ENCODE results near the gene TRAPPC12. TPM values are rescaled to one million over a fixed set of nuclear protein-coding genes. Genes with fewer than 3 reads are reported as not detected.

The TRAPPC12 gene
- total RNA-seq, 1 donor from 2014 or later = 55.1 TPM

DNA sequence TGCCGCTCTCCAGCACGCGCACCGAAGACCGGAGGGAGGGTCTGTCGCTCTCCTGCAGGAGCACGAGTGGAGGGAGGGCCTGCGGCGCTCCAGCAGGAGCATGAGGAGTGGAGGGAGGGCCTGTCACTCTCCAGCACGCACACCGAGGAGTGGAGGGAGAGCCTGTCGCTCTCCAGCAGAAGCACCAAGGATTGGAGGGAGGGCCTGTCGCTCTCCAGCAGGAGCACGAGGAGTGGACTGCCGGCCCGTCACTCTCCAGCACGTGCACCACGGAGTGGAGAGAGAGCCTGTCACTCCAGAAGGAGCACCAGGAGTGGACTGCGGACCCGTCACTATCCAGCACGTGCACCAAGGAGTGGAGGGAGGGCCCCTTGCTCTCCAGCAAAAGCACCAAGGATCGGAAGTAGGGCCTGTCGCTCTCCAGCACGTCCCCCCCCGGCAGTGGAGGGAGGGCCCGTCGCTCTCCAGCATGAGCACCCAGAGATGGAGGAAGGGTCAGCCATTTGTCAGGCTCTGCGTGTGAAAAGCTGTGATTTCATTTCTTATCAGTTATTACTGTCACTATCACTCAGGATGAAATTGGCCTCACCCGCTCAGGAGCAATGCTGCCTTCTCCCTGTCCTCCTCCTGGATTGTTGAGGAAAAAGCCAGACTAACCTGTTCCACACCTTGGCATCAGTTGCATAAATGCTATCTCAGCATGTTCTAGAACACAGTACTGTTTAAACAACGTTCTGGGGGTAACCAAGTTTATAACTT lies 103.9 kb downstream of the TRAPPC12 start:
- DNase-seq (ENCODE audit: low read depth) = no peak
- TF ChIP-seq, protein P1, sequence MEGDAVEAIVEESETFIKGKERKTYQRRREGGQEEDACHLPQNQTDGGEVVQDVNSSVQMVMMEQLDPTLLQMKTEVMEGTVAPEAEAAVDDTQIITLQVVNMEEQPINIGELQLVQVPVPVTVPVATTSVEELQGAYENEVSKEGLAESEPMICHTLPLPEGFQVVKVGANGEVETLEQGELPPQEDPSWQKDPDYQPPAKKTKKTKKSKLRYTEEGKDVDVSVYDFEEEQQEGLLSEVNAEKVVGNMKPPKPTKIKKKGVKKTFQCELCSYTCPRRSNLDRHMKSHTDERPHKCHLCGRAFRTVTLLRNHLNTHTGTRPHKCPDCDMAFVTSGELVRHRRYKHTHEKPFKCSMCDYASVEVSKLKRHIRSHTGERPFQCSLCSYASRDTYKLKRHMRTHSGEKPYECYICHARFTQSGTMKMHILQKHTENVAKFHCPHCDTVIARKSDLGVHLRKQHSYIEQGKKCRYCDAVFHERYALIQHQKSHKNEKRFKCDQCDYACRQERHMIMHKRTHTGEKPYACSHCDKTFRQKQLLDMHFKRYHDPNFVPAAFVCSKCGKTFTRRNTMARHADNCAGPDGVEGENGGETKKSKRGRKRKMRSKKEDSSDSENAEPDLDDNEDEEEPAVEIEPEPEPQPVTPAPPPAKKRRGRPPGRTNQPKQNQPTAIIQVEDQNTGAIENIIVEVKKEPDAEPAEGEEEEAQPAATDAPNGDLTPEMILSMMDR (conservative IDR thresholded peaks at IDR 0.05; ENCODE audit: low read depth, low read length) = no peak
- H3K4me3 ChIP-seq (ENCODE audit: low read depth, low read length) = no peak overlapping the region

DNA sequence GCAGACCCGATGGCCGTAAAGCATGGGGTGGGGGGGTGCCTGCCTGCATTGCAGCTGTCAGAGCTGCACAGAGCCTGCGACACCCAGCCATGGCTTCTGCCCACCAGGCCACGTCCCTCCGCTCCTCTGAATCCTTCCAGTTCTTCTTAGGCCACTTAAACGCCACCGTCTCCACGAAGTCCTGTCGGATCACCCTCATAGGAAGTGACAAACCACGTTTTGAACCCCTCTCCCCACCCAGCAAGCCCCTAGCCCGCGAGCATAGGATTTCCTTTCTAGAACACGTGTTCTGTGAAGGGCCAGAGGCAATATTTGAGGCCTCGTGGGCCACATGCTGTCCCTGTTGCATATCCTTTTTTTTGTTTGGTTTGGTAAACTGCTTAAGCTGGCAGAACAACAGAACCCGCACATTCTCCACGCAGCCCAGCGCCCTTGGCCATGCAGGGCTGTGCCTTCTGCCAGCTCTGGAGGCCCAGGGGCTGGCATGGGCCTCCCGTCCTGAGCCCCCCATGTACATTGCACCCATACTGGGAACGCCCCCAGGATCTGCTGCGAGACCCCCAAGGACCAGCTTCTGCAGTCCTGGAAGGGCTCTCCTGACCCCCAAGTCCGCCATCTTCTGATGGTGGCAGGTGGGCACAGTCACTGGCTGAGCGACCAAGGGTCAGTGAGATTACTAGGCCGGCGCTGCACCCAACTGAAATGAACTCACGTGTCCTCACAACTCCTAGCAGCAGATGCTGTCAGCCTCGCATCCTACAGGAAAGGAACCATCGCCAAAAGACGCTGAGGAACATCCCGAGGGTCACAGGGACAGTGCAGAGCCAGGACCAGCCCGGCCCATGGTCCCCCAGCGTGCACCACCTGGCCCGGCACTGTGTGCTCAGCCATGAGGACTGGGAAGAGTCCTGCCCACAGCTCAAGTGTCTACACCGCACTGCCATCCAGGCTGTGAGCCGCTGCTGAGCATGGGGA lies 104.8 kb downstream of the TRAPPC12 start:
- DNase-seq (ENCODE audit: low read depth) = no peak
- TF ChIP-seq, protein P1 (conservative IDR thresholded peaks at IDR 0.05; ENCODE audit: low read depth, low read length) = no peak
- no peak overlapping the region for H3K4me3 ChIP-seq (ENCODE audit: low read depth, low read length)

DNA sequence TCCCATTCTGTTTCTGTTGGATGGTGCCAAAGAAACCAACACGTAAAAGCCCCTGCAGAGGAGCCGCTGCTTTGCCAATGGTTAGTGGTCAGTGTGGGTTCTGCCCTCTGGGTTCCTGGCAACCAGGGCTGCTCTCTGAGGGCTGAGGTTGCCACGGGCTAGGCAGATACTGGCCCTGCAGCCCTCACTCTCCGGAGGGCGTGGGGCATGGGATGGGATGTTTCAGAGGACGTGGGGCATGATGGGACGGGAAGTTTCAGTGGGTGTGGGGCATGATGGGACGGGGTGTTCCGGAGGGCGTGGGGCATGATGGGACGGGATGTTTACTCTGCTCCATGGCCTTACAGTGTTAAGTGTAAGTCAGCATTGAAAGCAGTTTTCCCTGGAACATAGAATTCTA lies 105.7 kb downstream of the TRAPPC12 start:
- no peak overlapping the region for H3K4me3 ChIP-seq (ENCODE audit: low read depth, low read length)
- no peak for DNase-seq (ENCODE audit: low read depth)
- TF ChIP-seq, protein P1 (conservative IDR thresholded peaks at IDR 0.05; ENCODE audit: low read depth, low read length) = no peak

DNA sequence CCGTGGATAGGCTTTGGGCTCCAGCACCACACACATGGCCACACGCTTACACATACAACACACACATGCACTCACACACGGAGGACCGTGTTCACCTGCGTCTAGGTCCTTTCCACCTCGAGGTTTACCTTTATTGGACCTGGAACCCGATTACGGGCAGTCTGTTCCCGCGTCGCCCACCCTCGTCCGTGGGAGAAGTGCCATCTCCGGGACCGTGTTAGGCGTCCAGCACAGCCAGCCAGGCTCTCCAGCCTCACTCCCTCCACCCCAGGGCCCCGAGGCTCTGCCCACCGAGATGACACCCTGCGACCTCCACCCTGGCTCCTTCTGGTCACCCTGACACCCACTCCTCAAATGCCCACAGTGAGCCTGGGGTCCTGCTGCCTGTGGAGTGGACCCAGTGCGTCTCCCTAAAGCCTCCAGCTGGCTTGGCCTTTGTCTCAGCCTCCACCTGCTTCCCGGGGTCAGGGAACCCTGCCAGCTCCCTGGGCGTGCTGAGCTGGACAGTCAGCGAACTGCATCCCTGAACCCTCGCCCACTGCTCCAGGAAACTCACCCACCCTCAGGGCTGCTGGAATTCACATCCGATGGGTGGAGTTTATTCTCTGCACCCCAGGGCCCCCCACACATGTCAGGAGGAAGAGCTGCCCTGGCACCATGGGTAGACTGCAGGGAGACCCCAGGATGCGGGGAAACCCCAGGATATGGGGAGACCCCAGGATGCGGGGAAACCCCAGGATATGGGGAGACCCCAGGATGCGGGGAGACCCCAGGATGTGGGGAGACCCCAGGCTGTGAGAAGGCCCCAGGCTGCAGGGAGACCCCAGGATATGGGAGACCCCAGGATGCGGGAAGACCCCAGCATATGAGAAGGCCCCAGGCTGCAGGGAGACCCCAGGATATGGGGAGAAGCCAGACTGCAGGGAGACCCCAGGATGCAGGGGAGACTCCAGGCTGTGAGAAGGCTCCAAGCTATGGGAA lies 106.8 kb downstream of the TRAPPC12 start:
- DNase-seq (ENCODE audit: low read depth) = no peak
- TF ChIP-seq, protein P1 (conservative IDR thresholded peaks at IDR 0.05; ENCODE audit: low read depth, low read length) = no peak
- H3K4me3 ChIP-seq (ENCODE audit: low read depth, low read length) = no peak overlapping the region

DNA sequence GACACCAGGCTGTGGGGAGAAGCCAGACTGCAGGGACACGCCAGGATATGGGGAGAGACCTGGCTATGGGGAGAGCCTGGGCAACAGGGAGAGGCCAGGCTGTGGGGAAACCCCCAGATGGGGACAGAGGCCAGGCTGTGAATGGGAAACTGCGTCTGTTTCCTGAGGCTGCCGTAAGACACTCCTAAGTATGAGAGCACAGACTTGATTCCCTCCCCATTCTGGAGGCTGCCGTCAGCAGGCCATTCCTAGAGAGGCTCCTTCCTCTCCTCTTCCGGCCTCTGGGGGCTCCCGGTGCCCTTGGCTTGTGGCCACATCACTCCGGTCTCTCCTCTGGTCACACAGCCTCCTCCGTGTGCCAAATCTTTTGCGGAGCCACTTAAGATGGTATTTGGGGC lies 107.5 kb downstream of the TRAPPC12 start:
- no peak overlapping the region for H3K4me3 ChIP-seq (ENCODE audit: low read depth, low read length)
- no peak for DNase-seq (ENCODE audit: low read depth)
- TF ChIP-seq, protein P1 (conservative IDR thresholded peaks at IDR 0.05; ENCODE audit: low read depth, low read length) = no peak

DNA sequence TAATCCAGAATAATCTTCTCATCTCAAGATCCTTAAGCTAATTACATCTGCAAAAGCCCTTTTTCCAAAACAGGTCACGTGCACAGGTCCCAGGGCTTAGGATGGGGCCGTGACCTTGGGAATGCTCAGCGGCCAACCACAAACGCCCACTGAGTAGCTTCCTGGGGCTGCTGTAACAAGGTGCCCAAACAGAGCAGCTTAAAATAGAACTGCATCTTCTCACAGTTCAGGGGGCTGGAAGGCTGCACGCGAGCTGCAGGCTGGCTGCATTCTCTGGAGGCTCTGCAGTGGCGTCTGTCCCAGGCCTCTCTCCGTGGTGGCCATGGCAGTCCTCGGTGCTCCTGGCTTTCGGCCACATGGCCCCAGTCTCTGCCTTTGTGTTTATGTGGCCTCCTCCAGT lies 107.9 kb downstream of the TRAPPC12 start:
- DNase-seq (ENCODE audit: low read depth) = no peak
- H3K4me3 ChIP-seq (ENCODE audit: low read depth, low read length) = no peak overlapping the region
- TF ChIP-seq, protein P1 (conservative IDR thresholded peaks at IDR 0.05; ENCODE audit: low read depth, low read length) = no peak

All from epithelial cell of proximal tubule (primary cell).